ENCODE data around the gene PRKCA. TPM values are rescaled to one million over a fixed set of nuclear protein-coding genes. Genes with fewer than 3 reads are reported as not detected.

The PRKCA gene
- total and polyA plus RNA-seq, 2 experiments from 2014 or later, result 6.4 to 35.4 TPM

GRCh38 chr17:66523378-66524200, 221.2 kb downstream of the PRKCA start (continued):
- TF ChIP-seq ZNF462 (CRISPR knock-in tag; IDR thresholded peaks at IDR 0.05), result no peak

- H3K4me3 Mint-ChIP-seq, result no peak overlapping the region
- Histone ChIP-seq H3K4me3 (no peak overlapping the region), H3K4me1 (ENCODE audit: insufficient read depth) (no peaks in the 10 kb centered on the region), H3K27me3 (ENCODE audit: insufficient read depth) (no peaks in the 10 kb centered on the region), H3K27ac (ENCODE audit: low read depth) (no peak overlapping the region), H3F3A (replicated peaks; ENCODE audit: low read depth) (no peaks in the 10 kb centered on the region), H3K79me2 (replicated peaks; ENCODE audit: insufficient read depth) (no peaks in the 10 kb centered on the region), H3K36me3 (ENCODE audit: insufficient read depth) (no peaks in the 10 kb centered on the region), H3K9me2 (ENCODE audit: insufficient read depth) (0 out of 2 replicates have a peak, but pooled peaks cover 2% of the 10 kb centered on the region), H2AFZ (no peak overlapping the region), H4K20me1 (replicated peaks; ENCODE audit: insufficient read depth) (no peaks in the 10 kb centered on the region), H3K4me2 (no peak overlapping the region)
- H3K4me1 Mint-ChIP-seq, result peaks cover 10% of the 10 kb centered on the region
- H3K9me3 Mint-ChIP-seq, result no peaks in the 10 kb centered on the region
- H3K27ac Mint-ChIP-seq, result no peak overlapping the region
- H3K36me3 Mint-ChIP-seq (ENCODE audit: low read depth), result no peaks in the 10 kb centered on the region
- DNase-seq (ENCODE audit: low spot score), result no peak
- ATAC-seq, result no peak
- H3K27me3 Mint-ChIP-seq (ENCODE audit: insufficient read depth, low read depth, poor library complexity), result no peaks in the 10 kb centered on the region
- TF ChIP-seq EZH2phosphoT487 (IDR thresholded peaks at IDR 0.05; ENCODE audit: unreplicated experiment) (no peak), ZNF462 (CRISPR knock-in tag; IDR thresholded peaks at IDR 0.05) (no peak), STAT1 (IDR thresholded peaks at IDR 0.05; ENCODE audit: unreplicated experiment) (no peak), REST (IDR thresholded peaks at IDR 0.05; ENCODE audit: unreplicated experiment) (no peak)
Measured at GRCh38 chr17:66524877-66525276, 222.5 kb downstream of the PRKCA start.
